Right cardiac atrium (tissue), 5 donors: ENCODE results near the gene ZYX. TPM values are rescaled to one million over a fixed set of nuclear protein-coding genes. Genes with fewer than 3 reads are reported as not detected.

Experiments
- ATAC-seq, 2 donors: fragments of 200-7000 bp; cut with Tn5 transposase; one replicate each; pipeline versions ENCODE4 v1.8.0 to v1.9.1; 2020; ENCODE audit warnings: moderate library complexity in 2 of 2, mild to moderate bottlenecking in 1 of 2
- DNase-seq, 3 donors: peaks; one replicate each; pipeline ENCODE4 v3.0.0-alpha.2; 2020
- H3K27ac ChIP-seq: one replicate; pipeline ENCODE4 v1.5.1; 2013; ENCODE audit warnings: mild to moderate bottlenecking, low read length, control low read depth, moderate library complexity
- H3K27me3 ChIP-seq: one replicate; pipeline ENCODE4 v1.6.1; 2013; ENCODE audit not compliant: control insufficient read depth, insufficient read depth
- H3K4me1 ChIP-seq: one replicate; pipeline ENCODE4 v1.6.1; 2013; ENCODE audit warnings: low read length; ENCODE audit not compliant: control insufficient read depth, insufficient read depth
- H3K4me3 ChIP-seq: one replicate; pipeline ENCODE4 v1.5.1; 2013; ENCODE audit warnings: low read length, control low read depth
- H3K9me3 ChIP-seq: one replicate; pipeline ENCODE4 v1.6.1; 2013; ENCODE audit warnings: low read length; ENCODE audit not compliant: control insufficient read depth
- WGBS: extraction: QIAGEN DNeasy Blood & Tissue Kit; methylation state at CpG from one replicate; pipeline ENCODE4 v1.1.7; 2013; 5-methylcytosine and 5-hydroxymethylcytosine counted together
- intact Hi-C, 4 donors: fragments of 100-400 bp; cut with DNase I; formaldehyde crosslinking; loops; one replicate each; pipeline versions ENCODE4 v1.11.0 to v1.14.0; 2022 to 2023
- polyA plus RNA-seq: library from polyadenylated mRNA; stranded (reverse); fragments of 200-250 nt; gene quantifications from one replicate; pipeline ENCODE4 v1.2.3, GENCODE V29; 2013
- total RNA-seq, 4 donors: library from RNA; stranded (reverse); fragmentation: NEBNext Ultra II Directional; extraction: Animal tissue kit (Norgen Biotek cat#: 25700); gene quantifications; one replicate each; pipeline ENCODE4 v1.2.1, GENCODE V29; 2021
- donor health status: healthy with polysubstance abuse.
- donor health status: DM: no; HTN: yes; CAD: no.
- donor health status: DM: no; HTN: no; CAD: no.
- donor health status: DM: no; HTN: yes; CAD: no; lungs with severe emphysema.
- donor health status: DM: yes; HTN: yes; CAD: no.

The ZYX gene
- total and polyA plus RNA-seq, 5 donors, result 74.7 to 127 (median 86.1) TPM

- peak; percentile 86 to 96 (median 95) for DNase-seq
- no peaks in the 10 kb centered on the region for H3K27me3 ChIP-seq
- H3K4me3 ChIP-seq, result peak overlapping the region; percentile 60
- H3K9me3 ChIP-seq, result no peaks in the 10 kb centered on the region
- peak overlapping the region; percentile 83 for H3K27ac ChIP-seq
- WGBS, result under 1% methylated on average over 35 of the region's 35 CpGs
- H3K4me1 ChIP-seq, result peaks cover 18% of the 10 kb centered on the region
- intact Hi-C loops, result loop anchor here in 1 of 4 donors (10.0 kb wide), 1 partner anchor 115 kb away; the partner anchor contains the start of gene GSTK1
- peak; percentile 80 for ATAC-seq
Measured at GRCh38 chr7:143380260-143380645, 892 bp upstream of the ZYX start.

DNA sequence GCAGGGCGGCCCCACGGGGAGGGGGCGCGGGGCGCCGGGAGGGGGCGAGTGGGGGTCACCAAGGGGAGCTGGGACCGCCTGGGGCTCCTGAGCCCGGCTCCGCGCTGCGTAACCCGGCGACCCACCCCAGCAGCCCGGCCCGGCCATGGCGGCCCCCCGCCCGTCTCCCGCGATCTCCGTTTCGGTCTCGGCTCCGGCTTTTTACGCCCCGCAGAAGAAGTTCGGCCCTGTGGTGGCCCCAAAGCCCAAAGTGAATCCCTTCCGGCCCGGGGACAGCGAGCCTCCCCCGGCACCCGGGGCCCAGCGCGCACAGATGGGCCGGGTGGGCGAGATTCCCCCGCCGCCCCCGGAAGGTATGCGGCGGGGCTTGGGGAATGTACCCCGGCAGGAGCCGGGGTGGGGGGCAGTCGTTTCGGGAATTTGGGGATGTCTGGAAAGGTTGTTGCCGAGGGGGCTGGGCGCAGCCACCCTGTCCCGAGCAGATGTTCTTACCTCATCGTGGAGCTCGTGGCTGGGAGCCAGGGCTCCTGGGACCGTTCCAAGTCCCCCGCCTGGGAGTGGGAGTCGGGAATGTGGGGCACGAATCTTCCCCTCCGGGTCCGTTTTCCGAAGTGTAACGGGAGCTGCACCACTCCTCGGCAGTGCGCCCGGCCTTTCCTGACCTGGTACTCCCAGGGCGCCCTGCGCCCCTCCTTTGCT, 431 bp downstream of the ZYX start:
- WGBS, result under 1% methylated on average over 64 of the region's 64 CpGs
- Histone ChIP-seq H3K27me3 (no peaks in the 10 kb centered on the region), H3K27ac (peak overlapping the region; percentile 83), H3K4me1 (peaks cover 25% of the 10 kb centered on the region), H3K4me3 (peak overlapping the region; percentile 60), H3K9me3 (no peaks in the 10 kb centered on the region)
- intact Hi-C loops, result loop anchor here in 1 of 4 donors (10.0 kb wide), 1 partner anchor 117 kb away; the partner anchor contains the start of gene GSTK1
- DNase-seq, result peak; percentile 79 to 93 (median 91)
- ATAC-seq, result peak; percentile 0 to 1

DNA sequence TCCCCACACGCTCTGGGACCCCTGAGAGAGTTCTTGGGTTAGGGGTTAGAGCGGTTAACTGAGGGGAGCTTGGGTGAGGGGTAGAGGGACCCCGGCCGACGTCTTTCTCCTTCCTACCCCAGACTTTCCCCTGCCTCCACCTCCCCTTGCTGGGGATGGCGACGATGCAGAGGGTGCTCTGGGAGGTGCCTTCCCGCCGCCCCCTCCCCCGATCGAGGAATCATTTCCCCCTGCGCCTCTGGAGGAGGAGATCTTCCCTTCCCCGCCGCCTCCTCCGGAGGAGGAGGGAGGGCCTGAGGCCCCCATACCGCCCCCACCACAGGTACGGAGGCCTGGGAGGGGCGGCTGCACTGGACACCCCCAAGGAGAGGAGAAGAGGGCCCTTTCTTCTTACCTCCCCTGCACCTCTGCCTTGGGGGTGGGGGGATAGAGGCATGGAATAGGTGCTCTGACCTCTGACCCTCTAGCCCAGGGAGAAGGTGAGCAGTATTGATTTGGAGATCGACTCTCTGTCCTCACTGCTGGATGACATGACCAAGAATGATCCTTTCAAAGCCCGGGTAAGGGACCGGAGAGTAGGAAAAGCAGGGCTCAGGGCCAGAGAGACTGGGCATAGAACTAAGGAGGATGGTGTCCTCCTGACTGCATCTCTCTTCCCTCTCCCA, 1.1 kb downstream of the ZYX start:
- H3K27me3 ChIP-seq, result no peaks in the 10 kb centered on the region
- intact Hi-C loops, result loop anchor here in 1 of 4 donors (10.0 kb wide), 1 partner anchor 117 kb away; the partner anchor contains the start of gene GSTK1
- no peaks in the 10 kb centered on the region for H3K9me3 ChIP-seq
- ATAC-seq (no peak), DNase-seq (peak in 2 of 3 donors; percentile 56 to 71)
- H3K27ac ChIP-seq, result peak overlapping the region; percentile 83
- 7% methylated on average over 21 of the region's 21 CpGs for WGBS
- peaks cover 25% of the 10 kb centered on the region for H3K4me1 ChIP-seq
- peak overlapping the region; percentile 60 for H3K4me3 ChIP-seq

GRCh38 chr7:143382791-143383641, 1.9 kb downstream of the ZYX start:
- H3K27ac ChIP-seq, result peak overlapping the region; percentile 29
- intact Hi-C loops, result loop anchor here in 1 of 4 donors (10.0 kb wide), 1 partner anchor 118 kb away; the partner anchor contains the start of gene GSTK1
- ATAC-seq (no peak), DNase-seq (peak in 2 of 3 donors; percentile 63 to 71)
- no peaks in the 10 kb centered on the region for H3K27me3 ChIP-seq
- H3K4me1 ChIP-seq, result peaks cover 25% of the 10 kb centered on the region
- peak overlapping the region; percentile 60 for H3K4me3 ChIP-seq
- H3K9me3 ChIP-seq, result no peaks in the 10 kb centered on the region
- WGBS, result 71% methylated on average over 15 of the region's 15 CpGs

DNA sequence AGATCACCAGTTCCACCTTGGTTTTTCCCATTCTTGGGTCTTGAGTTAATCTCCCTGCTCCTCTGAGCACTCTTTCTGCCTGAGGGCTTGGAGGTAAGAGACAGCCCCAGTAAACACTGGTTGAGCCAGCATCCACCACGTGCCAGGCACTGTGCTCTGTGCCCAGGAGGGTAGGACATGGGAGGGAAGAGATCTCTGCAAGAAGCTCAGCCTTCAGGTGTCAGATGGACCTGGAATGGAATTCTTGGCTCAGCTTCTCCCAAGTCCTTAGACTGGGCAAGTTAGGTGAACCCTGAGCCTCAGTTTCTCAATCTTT, 2.5 kb downstream of the ZYX start:
- peaks cover 25% of the 10 kb centered on the region for H3K4me1 ChIP-seq
- intact Hi-C loops, result loop anchor here in 1 of 4 donors (10.0 kb wide), 1 partner anchor 119 kb away; the partner anchor contains the start of gene GSTK1
- peak overlapping the region; percentile 29 for H3K27ac ChIP-seq
- H3K9me3 ChIP-seq, result no peaks in the 10 kb centered on the region
- ATAC-seq (no peak), DNase-seq (no peak)
- no peaks in the 10 kb centered on the region for H3K27me3 ChIP-seq
- H3K4me3 ChIP-seq, result no peak overlapping the region
- 67% methylated on average over 1 of the region's 1 CpG for WGBS

DNA sequence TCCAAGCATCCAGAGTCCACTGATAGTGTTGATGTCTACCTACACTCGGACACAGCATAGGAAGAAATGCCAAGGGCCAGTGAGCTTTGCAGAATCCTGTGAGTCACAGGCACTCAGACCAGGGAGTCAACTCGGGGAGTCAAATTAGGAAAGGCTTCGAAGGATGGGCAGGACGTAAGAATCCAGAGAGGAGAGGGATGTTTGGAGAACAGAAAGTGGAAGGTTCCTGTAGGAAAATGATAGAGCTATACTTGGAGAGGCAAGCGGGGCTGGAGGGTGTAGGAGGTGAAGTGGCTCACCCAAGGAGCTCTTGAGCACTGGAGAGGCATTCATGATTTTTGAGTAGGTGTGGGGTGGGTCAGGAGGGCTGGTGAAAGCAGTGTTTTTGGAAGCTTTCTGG, 3.0 kb downstream of the ZYX start:
- ATAC-seq, result no peak
- H3K4me3 ChIP-seq, result peak overlapping the region; percentile 8
- H3K4me1 ChIP-seq, result peaks cover 25% of the 10 kb centered on the region
- peak overlapping the region; percentile 24 for H3K27ac ChIP-seq
- no peaks in the 10 kb centered on the region for H3K9me3 ChIP-seq
- no peak for DNase-seq
- intact Hi-C loops, result loop anchor here in 1 of 4 donors (10.0 kb wide), 1 partner anchor 119 kb away; the partner anchor contains the start of gene GSTK1
- no peaks in the 10 kb centered on the region for H3K27me3 ChIP-seq
- WGBS, result 35% methylated on average over 5 of the region's 5 CpGs

- no peak for ATAC-seq
- Histone ChIP-seq H3K9me3 (no peaks in the 10 kb centered on the region), H3K4me1 (peaks cover 25% of the 10 kb centered on the region), H3K27ac (peak overlapping the region; percentile 24), H3K27me3 (no peaks in the 10 kb centered on the region), H3K4me3 (peak overlapping the region; percentile 2)
- DNase-seq, result peak in 2 of 3 donors; percentile 35 to 61
- 51% methylated on average over 14 of the region's 14 CpGs for WGBS
- intact Hi-C loops, result loop anchor here in 1 of 4 donors (10.0 kb wide), 1 partner anchor 120 kb away; the partner anchor contains the start of gene GSTK1
Measured at GRCh38 chr7:143384661-143385631, 3.8 kb downstream of the ZYX start.

DNA sequence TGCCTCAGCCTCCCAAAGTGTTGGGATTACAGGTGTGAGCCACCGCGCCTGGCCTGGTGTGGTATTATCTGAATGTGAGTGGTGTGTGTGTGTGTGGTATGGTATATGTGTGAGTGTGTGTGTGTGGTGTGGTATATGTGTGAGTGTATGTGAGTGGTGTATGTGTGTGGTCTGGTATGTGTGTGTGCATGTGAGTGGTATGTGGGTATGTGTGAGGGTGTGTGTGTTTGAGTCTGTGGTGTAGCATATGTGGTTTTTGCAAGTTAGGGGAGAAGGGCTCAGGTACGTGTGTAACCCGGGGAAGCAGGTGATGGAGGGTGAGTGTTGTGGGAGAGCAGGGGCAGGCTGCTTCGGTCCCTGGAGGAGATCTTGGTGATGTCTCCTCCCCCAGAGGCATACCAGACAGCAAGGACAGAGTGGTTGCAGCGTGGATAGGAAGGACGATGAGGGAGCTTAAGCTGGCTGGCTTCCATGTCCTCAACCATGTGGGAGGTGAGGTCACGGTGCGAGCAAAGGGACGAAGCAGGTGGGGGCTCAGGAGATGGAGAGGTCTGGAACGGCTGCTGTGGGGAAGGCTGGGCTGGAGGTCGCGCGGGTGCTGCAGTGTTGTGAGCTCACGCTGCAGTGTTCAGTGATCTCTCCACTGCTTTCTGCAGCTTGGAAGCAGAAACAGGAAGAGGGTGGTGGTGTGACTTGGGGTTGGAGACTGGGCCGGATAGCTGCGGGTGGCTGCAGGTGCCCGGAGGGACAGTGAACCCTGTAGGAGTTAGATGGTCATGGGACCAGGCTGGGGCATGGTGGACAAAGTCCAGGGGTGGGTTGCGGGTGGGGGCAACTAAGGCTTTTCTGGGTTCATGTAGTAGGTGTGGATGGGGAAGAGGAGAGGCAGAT, 5.0 kb downstream of the ZYX start:
- Histone ChIP-seq H3K9me3 (no peaks in the 10 kb centered on the region), H3K4me3 (no peak overlapping the region), H3K4me1 (peaks cover 25% of the 10 kb centered on the region), H3K27ac (peak overlapping the region; percentile 11), H3K27me3 (no peaks in the 10 kb centered on the region)
- peak in 2 of 3 donors; percentile 62 to 67 for DNase-seq
- ATAC-seq, result no peak
- WGBS, result 28% methylated on average over 19 of the region's 19 CpGs
- intact Hi-C loops, result loop anchor here in 1 of 4 donors (10.0 kb wide), 1 partner anchor 121 kb away; the partner anchor contains the start of gene GSTK1
